Progenitor cell of endocrine pancreas (in vitro differentiated cells): ENCODE results near the gene GDF9. TPM values are rescaled to one million over a fixed set of nuclear protein-coding genes. Genes with fewer than 3 reads are reported as not detected.

ENCODE experiments used
- DNase-seq: peaks from one replicate; pipeline ENCODE4 v3.0.0; 2021; ENCODE audit warnings: low spot score; ENCODE audit not compliant: unreplicated experiment
- H3K27ac Mint-ChIP-seq: 2 replicates; pipeline ENCODE4 v1.8.0; 2021; ENCODE audit warnings: mild to moderate bottlenecking, moderate library complexity, mixed read lengths
- H3K27me3 Mint-ChIP-seq: 2 replicates; pipeline ENCODE4 v1.8.0; 2021; ENCODE audit warnings: mixed read lengths
- H3K36me3 Mint-ChIP-seq: 2 replicates; pipeline ENCODE4 v1.8.0; 2022; ENCODE audit warnings: mixed read lengths; ENCODE audit not compliant: insufficient read depth
- H3K4me1 Mint-ChIP-seq: 2 replicates; pipeline ENCODE4 v1.8.0; 2021; ENCODE audit warnings: low read depth, mixed read lengths
- H3K4me3 Mint-ChIP-seq: 2 replicates; pipeline ENCODE4 v1.8.0; 2021; ENCODE audit warnings: low read depth, mild to moderate bottlenecking, moderate library complexity, mixed read lengths
- H3K9me3 Mint-ChIP-seq: 2 replicates; pipeline ENCODE4 v1.8.0; 2021; ENCODE audit warnings: low read depth, mixed read lengths
- CTCF ChIP-seq: fragments of 200-600 bp; sonication (generic); IDR thresholded peaks from one replicate; pipeline ENCODE4 v1.5.0; 2021; ENCODE audit warnings: antibody characterized with exemption, mild to moderate bottlenecking; ENCODE audit not compliant: unreplicated experiment
- total RNA-seq: library from RNA; stranded (reverse); gene quantifications from 2 replicates; pipeline ENCODE4 v1.2.1, GENCODE V29; 2021

The GDF9 gene
- total RNA-seq, 1 donor from 2014 or later = 0.55 TPM

GRCh38 chr5:132848270-132848669 is 18.0 kb downstream of the GDF9 start:
- Mint-ChIP-seq H3K9me3 (no peaks in the 10 kb centered on the region), H3K4me1 (peaks cover 2% of the 10 kb centered on the region), H3K4me3 (no peak overlapping the region), H3K27ac (no peak overlapping the region), H3K27me3 (no peaks in the 10 kb centered on the region), H3K36me3 (no peaks in the 10 kb centered on the region)
- no peak for TF ChIP-seq CTCF
- DNase-seq = no peak

GRCh38 chr5:132841305-132841704 is 25.0 kb downstream of the GDF9 start:
- TF ChIP-seq CTCF = no peak
- Mint-ChIP-seq H3K4me3 (no peak overlapping the region), H3K36me3 (no peaks in the 10 kb centered on the region), H3K9me3 (no peaks in the 10 kb centered on the region), H3K27me3 (peaks cover 3% of the 10 kb centered on the region), H3K27ac (no peak overlapping the region), H3K4me1 (peaks cover 6% of the 10 kb centered on the region)
- no peak for DNase-seq

GRCh38 chr5:132840896-132841295 is 25.4 kb downstream of the GDF9 start:
- no peaks in the 10 kb centered on the region for H3K9me3 Mint-ChIP-seq
- no peak for DNase-seq
- no peaks in the 10 kb centered on the region for H3K36me3 Mint-ChIP-seq
- peaks cover 6% of the 10 kb centered on the region for H3K4me1 Mint-ChIP-seq
- no peak for TF ChIP-seq CTCF
- H3K27ac Mint-ChIP-seq = no peak overlapping the region
- peaks cover 3% of the 10 kb centered on the region for H3K27me3 Mint-ChIP-seq
- no peak overlapping the region for H3K4me3 Mint-ChIP-seq

GRCh38 chr5:132840313-132840712 is 26.0 kb downstream of the GDF9 start:
- no peak for DNase-seq
- Mint-ChIP-seq H3K27me3 (peaks cover 3% of the 10 kb centered on the region), H3K4me3 (no peak overlapping the region), H3K36me3 (no peaks in the 10 kb centered on the region), H3K4me1 (peaks cover 6% of the 10 kb centered on the region), H3K27ac (no peak overlapping the region), H3K9me3 (no peaks in the 10 kb centered on the region)
- TF ChIP-seq CTCF = no peak

- Mint-ChIP-seq H3K9me3 (no peaks in the 10 kb centered on the region), H3K4me3 (no peak overlapping the region), H3K4me1 (peaks cover 6% of the 10 kb centered on the region), H3K27ac (peak overlapping the region; percentile 17), H3K36me3 (no peaks in the 10 kb centered on the region), H3K27me3 (peaks cover 3% of the 10 kb centered on the region)
- no peak for DNase-seq
- TF ChIP-seq CTCF = no peak
Observed at GRCh38 chr5:132839426-132840301, 26.6 kb downstream of the GDF9 start.
